GM18868 (cell line): ENCODE data around the gene SLC6A8.
"Not testable (repeated sequence)": the region's sequence is repeated elsewhere in the genome, so short reads cannot be mapped to it uniquely, and the experiment has no call there.

ENCODE experiments used
- ATAC-seq: cut with Tn5 transposase; IDR thresholded peaks from one replicate; pipeline ENCODE4 v1.9.1; 2021; ENCODE audit warnings: mild to moderate bottlenecking, moderate library complexity; ENCODE audit not compliant: unreplicated experiment

SLC6A8 gene

DNA sequence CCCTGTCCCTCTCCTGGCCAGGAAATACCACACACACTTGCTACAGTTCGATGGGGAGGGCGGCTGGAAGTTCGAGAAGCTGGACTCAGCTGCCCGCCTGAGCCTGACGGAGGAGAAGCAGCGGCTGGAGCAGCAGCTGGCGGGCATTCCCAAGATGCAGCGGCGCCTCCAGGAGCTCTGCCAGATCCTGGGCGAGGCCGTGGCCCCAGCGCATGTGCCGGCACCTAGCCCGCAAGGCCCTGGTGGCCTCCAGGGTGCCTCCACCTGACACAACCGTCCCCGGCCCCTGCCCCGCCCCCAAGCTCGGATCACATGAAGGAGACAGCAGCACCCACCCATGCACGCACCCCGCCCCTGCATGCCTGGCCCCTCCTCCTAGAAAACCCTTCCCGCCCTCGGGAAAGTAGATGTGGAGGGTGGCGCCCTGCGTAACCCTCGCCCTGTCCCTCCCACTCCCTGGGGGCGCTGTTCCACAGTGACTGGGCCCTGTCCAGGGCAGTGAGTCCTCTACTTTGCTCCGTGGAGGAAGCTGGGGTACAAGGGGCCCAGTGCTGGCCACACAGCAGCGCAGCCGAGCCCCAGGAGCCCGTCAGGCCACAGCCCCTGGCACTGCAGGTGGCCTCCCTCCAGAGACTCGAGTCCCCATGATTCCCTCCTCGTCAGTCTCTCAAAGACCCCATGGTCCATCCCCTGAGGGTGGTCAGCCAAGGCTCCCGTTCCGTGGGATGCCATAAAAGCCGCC lies 55.9 kb downstream of the SLC6A8 start:
- not testable (repeated sequence) for ATAC-seq

DNA sequence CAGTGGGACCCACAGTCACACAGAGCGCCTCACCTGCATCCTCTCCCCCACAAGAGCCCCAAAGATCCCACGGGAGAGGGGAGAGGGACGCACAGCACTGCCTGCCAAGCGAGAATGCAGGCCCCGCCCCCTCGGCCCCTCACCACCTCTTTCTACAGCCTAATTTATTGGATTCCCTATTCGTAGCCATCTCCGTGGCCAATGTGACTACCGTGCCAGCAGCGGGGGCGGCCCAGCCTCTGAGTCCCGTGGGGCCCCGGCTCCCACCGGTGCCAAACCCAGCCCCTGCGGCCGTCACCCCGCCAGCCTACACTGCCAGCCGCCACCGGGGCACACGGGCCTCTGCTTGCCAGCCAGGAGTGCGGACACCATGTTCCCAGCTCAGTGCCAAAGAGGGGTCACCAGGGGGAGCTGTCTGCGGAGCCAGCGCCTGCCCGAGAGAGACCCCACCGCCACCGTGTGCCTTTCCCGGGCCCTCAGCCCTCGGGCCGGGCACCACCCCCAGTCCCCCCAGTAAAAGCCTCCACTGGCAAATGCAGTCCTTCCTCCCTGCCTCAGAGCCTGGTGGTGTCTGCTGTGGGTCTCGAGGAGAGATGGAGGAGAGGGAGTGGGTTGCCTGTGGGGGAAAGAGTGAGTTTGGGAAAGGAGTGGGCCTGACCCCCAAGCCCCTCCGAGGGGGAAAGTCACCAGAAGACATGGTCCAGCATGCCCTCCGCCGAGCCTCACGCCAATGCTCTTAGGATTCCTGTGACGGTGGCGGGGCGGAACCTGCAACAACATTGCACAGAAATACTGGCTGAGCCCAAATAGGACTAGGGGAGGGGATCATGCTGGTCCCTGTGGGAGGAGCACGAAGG lies 56.7 kb downstream of the SLC6A8 start:
- ATAC-seq = no peak

DNA sequence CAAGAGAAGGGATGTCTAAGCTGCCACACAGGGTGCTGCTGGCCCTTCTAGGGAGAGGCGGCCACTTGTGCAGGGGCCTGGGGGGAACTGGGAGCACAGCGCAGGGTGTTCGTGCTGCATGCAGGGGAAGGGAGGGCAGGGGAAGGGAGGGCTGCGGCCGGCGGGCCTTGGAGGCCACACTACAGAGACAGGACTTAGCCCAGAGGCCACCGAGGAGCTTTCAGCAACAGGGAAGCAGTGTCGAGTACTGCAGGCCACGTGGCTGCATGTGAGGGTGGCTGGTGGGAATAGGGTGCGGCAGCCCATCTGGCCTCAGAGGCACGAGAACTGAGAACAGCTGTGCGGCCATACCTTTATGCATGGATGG lies 57.3 kb downstream of the SLC6A8 start:
- not testable (repeated sequence) for ATAC-seq
